Adipose tissue (tissue), 3 donors: Measurements from ENCODE around the gene SLC38A8. TPM values are rescaled to one million over a fixed set of nuclear protein-coding genes. Genes with fewer than 3 reads are reported as not detected.

Experiments used
- H3K27ac ChIP-seq: one replicate; pipeline ENCODE4 v1.5.1; 2013; ENCODE audit warnings: low read depth, low read length
- WGBS, 3 donors: extraction: QIAGEN DNeasy Blood & Tissue Kit; methylation state at CpG; one replicate each; pipeline ENCODE4 v1.1.7; 2013; 5-methylcytosine and 5-hydroxymethylcytosine counted together
- polyA plus RNA-seq, 3 donors: library from polyadenylated mRNA; stranded (reverse); fragments of 200-250 nt; gene quantifications; one replicate each; pipeline ENCODE4 v1.2.3, GENCODE V29; 2013
- donor health status: healthy with polysubstance abuse.
- donor health status: Bipolar disorder and iron deficiency.
- donor health status: healthy.

Gene SLC38A8
- polyA plus RNA-seq, 3 donors: 0.37 to 1.2 TPM; not detected in 1

- WGBS, 3 donors: 78 to 88% (median 84%) methylated on average over 13 of the region's 13 CpGs
- no peak overlapping the region for H3K27ac ChIP-seq
Observed at GRCh38 chr16:84054916-84055315, 12.3 kb upstream of the SLC38A8 start.

DNA sequence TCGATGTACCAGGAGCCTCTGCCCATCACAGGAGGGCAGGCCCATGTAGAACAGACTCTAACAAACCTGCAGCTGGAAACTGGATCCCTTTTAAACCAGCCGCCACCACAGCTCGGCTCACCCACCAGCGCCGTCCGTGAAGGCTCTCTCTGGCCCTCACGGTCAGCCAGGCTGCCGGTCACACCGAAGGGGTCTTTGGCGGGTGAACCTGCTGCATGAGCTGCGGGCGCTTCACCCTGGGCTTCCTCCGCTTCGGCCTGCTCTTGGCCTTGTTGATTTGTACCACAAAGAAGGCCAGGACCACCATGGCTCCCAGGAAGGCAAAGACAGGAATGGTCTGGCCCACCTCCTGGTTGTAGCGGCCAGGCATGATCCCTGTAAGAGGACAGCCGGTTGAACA lies 11.7 kb upstream of the SLC38A8 start:
- WGBS, 3 donors: 96 to 99% (median 98%) methylated on average over 16 of the region's 16 CpGs
- no peak overlapping the region for H3K27ac ChIP-seq

GRCh38 chr16:84053237-84053636 lies 10.6 kb upstream of the SLC38A8 start:
- WGBS, 3 donors: 94 to 96% (median 95%) methylated on average over 13 of the region's 13 CpGs
- no peak overlapping the region for H3K27ac ChIP-seq

- no peak overlapping the region for H3K27ac ChIP-seq
- WGBS, 3 donors: 90 to 91% (median 91%) methylated on average over 27 of the region's 27 CpGs
Observed at GRCh38 chr16:84052071-84052622, 9.6 kb upstream of the SLC38A8 start.

GRCh38 chr16:84050316-84050715 lies 7.7 kb upstream of the SLC38A8 start:
- WGBS, 3 donors: 79 to 92% (median 89%) methylated on average over 9 of the region's 9 CpGs
- H3K27ac ChIP-seq: no peak overlapping the region

- 83 to 88% (median 85%) methylated on average over 13 of the region's 13 CpGs for whole genome bisulfite sequencing, 3 donors
- H3K27ac ChIP-seq: no peak overlapping the region
Observed at GRCh38 chr16:84049403-84050060, 6.9 kb upstream of the SLC38A8 start.

GRCh38 chr16:84048871-84049270 lies 6.3 kb upstream of the SLC38A8 start:
- WGBS, 3 donors: 86 to 95% (median 94%) methylated on average over 13 of the region's 13 CpGs
- H3K27ac ChIP-seq: no peak overlapping the region

DNA sequence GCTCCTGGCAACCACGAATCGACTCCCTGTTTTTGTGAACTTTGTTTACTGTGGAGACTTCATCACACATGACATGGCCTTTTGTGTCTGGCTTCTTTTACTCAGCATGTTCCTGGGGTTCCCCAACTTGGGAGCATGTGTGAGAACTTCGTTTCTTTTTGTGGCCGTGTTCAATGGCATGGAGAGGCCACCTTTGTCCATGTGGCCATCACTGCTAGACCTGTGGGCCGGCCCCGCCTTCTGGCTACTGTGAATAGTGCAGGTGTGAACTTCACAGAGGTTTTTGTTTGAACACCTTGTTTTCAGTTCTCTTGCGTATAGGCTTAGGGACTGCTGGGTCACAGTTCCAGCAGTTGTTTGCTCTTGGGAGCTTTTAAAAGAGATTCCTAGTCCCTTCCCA lies 5.7 kb upstream of the SLC38A8 start:
- H3K27ac ChIP-seq: no peak overlapping the region
- 45 to 87% (median 73%) methylated on average over 7 of the region's 7 CpGs for WGBS, 3 donors

GRCh38 chr16:84047626-84048025 lies 5.0 kb upstream of the SLC38A8 start:
- 82 to 97% (median 87%) methylated on average over 6 of the region's 6 CpGs for WGBS, 3 donors
- no peak overlapping the region for H3K27ac ChIP-seq

DNA sequence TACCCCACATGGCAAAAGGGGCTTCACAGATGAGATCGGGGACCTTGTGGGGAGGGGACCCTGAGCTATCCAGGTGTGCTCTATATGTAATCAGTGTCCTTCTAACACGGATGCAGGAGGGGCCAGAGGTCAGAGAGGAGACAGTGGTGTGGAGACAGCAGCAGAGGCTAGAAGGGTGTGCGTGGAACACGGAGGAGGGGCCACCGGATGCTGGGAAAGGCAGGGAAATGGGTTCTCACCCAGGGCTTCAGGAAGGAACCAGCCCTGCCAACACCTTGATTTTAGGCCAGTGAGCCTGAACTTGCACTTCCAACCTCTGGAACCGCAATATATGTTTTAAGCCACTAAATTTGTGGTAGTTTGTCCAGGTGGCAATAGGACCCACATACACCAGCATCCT lies 4.6 kb upstream of the SLC38A8 start:
- H3K27ac ChIP-seq: no peak overlapping the region
- WGBS, 3 donors: 87 to 89% (median 89%) methylated on average over 6 of the region's 6 CpGs

DNA sequence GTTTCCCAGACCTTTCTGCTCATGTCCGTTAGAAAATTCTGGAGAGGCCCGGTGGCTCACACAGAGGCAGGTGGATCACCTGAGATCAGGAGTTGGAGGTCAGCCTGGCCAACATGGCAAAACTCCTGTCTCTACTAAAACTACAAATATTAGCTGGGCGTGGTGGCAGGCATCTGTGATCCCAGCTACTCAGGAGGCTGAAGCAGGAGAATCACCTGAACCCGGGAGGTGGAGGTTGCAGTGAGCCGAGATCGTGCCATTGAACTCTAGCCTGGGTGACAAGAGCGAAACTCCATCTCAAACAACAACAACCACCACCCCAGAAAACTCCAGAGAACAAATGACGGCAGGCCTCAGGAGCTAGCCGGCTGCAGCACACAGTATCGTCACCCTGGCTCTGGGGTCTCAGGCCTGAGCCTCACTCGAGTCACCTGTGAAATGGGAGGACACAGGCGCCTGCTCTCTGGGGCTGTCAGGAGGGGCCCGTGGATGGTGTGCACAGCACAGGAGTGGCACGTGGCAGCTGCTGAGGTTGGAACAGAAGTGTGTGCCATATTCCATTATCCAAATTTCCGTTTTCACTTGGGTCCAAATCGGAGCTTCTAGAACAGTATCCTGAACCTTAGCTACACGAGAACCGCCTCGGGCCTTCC lies 3.3 kb upstream of the SLC38A8 start:
- WGBS, 3 donors: 87 to 95% (median 93%) methylated on average over 19 of the region's 19 CpGs
- no peak overlapping the region for H3K27ac ChIP-seq

GRCh38 chr16:84045001-84045817 lies 2.6 kb upstream of the SLC38A8 start:
- H3K27ac ChIP-seq: no peak overlapping the region
- WGBS, 3 donors: 51 to 77% (median 58%) methylated on average over 35 to 36 of the region's 36 CpGs

DNA sequence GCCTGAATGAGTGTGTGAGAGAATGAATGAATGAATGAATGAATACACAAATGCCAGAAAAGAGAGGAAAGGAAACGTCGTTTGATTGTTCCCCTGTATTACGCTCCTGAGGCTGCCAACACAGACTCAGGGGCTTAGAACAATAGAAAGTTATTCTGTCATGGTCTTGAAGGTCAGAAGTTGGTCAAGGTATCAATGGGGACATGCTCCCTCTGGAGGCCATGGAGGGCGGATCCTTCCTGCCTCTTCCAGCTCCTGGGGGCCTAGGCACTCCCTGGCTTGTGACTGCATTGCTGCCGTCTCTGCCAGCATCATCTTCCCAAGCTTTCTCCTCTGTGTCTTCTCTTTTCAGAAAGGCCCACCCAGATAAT lies 1.5 kb upstream of the SLC38A8 start:
- WGBS, 3 donors: 31 to 79% (median 45%) methylated on average over 5 of the region's 5 CpGs

GRCh38 chr16:84043486-84044117 lies 1.0 kb upstream of the SLC38A8 start:
- no peak overlapping the region for H3K27ac ChIP-seq
- WGBS, 3 donors: 43 to 60% (median 47%) methylated on average over 18 of the region's 18 CpGs

More for the DNA sequence above, 1.5 kb upstream of the SLC38A8 start:
- H3K27ac ChIP-seq: no peak overlapping the region

DNA sequence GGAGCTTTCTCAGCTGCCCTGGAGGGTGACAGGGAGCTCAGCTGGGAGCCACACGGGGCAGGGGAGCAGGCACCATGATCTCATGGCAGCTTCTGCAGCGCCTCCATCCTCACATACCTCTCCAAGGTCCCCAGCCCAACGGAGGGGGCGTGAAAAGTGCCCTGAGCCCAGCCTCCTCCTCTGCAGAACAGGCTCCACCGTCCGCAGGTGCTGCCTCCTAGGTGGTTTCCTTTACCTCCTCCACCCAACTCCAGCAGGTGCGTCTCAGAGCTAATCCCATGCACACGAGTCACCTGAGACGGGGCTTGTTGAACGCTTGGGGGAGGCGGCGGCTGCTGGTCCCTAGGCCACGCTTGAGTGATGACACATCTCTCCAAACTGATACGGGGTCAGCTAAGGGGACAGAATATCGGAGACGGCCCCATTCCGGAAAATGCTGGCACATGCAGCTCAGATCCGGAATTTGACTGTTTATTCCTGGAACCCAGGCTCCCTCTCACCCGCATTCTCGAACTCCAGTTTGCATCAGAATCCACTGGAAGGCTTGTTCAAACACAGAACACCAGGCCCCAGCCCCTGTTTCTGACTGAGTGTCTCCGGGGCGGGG lies 387 bp upstream of the SLC38A8 start:
- 36 to 68% (median 63%) methylated on average over 22 of the region's 22 CpGs for WGBS, 3 donors
- H3K27ac ChIP-seq: no peak overlapping the region

- WGBS, 3 donors: 83 to 94% (median 86%) methylated on average over 17 of the region's 17 CpGs
- no peak overlapping the region for H3K27ac ChIP-seq
Observed at GRCh38 chr16:84041881-84042280, 714 bp downstream of the SLC38A8 start.

DNA sequence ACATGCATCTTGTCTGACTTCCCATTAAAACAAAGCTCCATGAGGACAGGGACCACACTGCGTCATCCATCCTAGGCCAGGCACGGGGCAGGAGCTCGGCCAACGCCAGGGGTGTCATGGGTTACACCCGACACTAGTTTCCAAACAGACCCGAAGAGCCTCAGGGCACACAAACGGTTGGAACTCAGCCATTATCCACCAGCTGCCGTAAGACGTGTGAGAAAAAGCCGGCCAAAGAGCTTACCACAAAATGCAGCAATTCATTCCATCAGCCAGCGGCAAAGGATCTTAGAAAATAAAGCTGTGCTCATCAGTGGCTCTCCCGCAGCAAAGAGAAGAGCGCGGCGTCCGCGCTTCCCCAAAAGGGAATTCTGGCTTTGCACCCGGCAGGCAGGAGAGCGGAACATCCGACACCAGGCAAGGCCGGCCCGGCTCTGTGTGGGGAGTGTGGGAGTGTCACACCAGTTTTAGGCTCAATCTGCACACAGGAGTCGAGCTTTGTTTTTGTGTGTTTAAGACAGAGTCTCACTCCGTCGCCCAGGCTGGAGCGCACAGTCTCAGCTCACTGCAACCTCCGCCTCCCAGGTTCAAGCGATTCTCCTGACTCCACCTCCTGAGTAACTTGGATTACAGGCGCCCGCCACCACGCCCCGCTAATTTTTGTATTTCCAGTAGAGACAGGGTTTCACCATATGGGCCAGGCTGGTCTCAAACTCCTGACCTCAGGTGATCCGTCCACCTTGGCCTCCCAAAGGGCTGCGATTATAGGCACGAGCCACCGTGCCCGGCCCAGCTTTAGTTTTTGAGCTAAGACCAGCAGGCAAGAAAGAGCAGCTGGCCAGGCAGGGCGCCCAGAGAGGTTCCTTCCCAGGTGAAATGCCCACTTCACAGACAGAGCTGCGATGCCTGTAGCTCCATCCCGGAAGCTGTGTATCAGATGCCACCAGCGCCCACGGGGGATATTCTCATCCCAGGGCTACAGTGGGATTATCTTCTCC lies 1.5 kb downstream of the SLC38A8 start:
- WGBS, 3 donors: 80 to 89% (median 85%) methylated on average over 42 of the region's 42 CpGs
- no peak overlapping the region for H3K27ac ChIP-seq
